Measurements from ENCODE around the gene CD1C.

DNA sequence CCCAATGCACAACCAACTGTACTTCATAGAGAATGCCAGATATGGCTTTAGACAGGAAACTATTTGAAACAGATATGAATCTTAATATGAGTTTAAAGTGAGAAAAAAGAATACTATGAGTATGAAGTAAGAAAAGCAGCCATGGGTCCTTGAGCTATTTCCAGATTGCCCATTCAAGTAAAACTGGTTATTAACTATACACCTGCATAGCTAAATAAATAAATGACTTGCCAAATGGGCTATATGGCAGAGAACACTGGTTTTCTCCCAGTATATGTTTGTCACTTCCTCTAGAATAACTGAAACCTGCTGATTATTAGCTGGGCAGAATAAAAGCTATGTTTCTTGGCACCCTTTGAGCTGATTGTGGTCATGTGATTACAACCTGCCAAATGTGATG lies 17.0 kb upstream of the CD1C start:
- TF ChIP-seq, protein P1, sequence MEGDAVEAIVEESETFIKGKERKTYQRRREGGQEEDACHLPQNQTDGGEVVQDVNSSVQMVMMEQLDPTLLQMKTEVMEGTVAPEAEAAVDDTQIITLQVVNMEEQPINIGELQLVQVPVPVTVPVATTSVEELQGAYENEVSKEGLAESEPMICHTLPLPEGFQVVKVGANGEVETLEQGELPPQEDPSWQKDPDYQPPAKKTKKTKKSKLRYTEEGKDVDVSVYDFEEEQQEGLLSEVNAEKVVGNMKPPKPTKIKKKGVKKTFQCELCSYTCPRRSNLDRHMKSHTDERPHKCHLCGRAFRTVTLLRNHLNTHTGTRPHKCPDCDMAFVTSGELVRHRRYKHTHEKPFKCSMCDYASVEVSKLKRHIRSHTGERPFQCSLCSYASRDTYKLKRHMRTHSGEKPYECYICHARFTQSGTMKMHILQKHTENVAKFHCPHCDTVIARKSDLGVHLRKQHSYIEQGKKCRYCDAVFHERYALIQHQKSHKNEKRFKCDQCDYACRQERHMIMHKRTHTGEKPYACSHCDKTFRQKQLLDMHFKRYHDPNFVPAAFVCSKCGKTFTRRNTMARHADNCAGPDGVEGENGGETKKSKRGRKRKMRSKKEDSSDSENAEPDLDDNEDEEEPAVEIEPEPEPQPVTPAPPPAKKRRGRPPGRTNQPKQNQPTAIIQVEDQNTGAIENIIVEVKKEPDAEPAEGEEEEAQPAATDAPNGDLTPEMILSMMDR (optimal IDR thresholded peaks at IDR 0.05 in 1 of 3, IDR thresholded peaks at IDR 0.05 in 1 of 3, conservative IDR thresholded peaks at IDR 0.05 in 1 of 3; ENCODE audit: extremely low read depth in 1 of 3, insufficient read depth in 2 of 3, low read length in 3 of 3) = no peak
- no peak for TF ChIP-seq EZH2 (IDR thresholded peaks at IDR 0.05; ENCODE audit: low read length)

Measured in keratinocyte (primary cell).